ENCODE measurements around the gene CDCA5.
A peak's percentile ranks its signal among the peaks of the same experiment; 100 is the strongest.

CDCA5 gene

GRCh38 chr11:65083134-65083833 lies 556 bp downstream of the CDCA5 start:
- in situ Hi-C loops (cut with HindIII; ENCODE audit: low pct_ligation_motif_present, low sequenced_read_pairs): no loop called here
- no peaks in the 10 kb centered on the region for H3K27me3 ChIP-seq (replicated peaks)
- peak overlapping the region; percentile 98 for H3K27ac ChIP-seq
- peaks cover 9% of the 10 kb centered on the region for H3K36me3 ChIP-seq (replicated peaks)
- TF ChIP-seq, protein P1, sequence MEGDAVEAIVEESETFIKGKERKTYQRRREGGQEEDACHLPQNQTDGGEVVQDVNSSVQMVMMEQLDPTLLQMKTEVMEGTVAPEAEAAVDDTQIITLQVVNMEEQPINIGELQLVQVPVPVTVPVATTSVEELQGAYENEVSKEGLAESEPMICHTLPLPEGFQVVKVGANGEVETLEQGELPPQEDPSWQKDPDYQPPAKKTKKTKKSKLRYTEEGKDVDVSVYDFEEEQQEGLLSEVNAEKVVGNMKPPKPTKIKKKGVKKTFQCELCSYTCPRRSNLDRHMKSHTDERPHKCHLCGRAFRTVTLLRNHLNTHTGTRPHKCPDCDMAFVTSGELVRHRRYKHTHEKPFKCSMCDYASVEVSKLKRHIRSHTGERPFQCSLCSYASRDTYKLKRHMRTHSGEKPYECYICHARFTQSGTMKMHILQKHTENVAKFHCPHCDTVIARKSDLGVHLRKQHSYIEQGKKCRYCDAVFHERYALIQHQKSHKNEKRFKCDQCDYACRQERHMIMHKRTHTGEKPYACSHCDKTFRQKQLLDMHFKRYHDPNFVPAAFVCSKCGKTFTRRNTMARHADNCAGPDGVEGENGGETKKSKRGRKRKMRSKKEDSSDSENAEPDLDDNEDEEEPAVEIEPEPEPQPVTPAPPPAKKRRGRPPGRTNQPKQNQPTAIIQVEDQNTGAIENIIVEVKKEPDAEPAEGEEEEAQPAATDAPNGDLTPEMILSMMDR (IDR thresholded peaks at IDR 0.05; ENCODE audit: low read depth, low read length, missing control alignments): no peak
- H3K4me3 ChIP-seq (ENCODE audit: low read depth, low read length): peak overlapping the region; percentile 87
- DNase-seq: no peak

- TF ChIP-seq, protein P1 (IDR thresholded peaks at IDR 0.05; ENCODE audit: low read depth, low read length, missing control alignments): no peak
- no peak for DNase-seq
- no peaks in the 10 kb centered on the region for H3K27me3 ChIP-seq (replicated peaks)
- no peak overlapping the region for H3K4me3 ChIP-seq (ENCODE audit: low read depth, low read length)
- no peaks in the 10 kb centered on the region for H3K36me3 ChIP-seq (replicated peaks)
- no peak overlapping the region for H3K27ac ChIP-seq
- in situ Hi-C loops (cut with HindIII; ENCODE audit: low pct_ligation_motif_present, low sequenced_read_pairs): no loop called here
Observed at GRCh38 chr11:65078786-65079342, 5.0 kb downstream of the CDCA5 start.

DNA sequence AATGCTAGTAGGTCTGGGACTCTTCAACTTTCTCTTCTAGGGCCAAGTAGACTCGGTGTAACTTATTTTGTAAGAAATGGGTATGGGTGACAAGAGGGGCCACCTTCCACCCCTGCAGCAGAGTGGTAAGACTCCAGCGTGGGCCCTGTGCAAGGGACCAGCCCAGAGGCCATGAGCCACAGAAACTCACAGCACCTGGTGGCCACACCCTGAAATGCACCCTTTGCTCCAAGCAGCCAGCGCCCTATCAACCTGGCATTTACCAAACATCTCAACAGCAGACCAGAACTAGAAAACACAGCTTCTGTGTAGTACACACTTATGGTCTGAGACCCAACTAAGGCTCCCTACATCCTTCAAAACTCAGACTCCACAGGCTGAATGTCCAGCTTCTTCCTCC lies 5.7 kb downstream of the CDCA5 start:
- Histone ChIP-seq H3K27me3 (replicated peaks) (no peaks in the 10 kb centered on the region), H3K27ac (no peak overlapping the region), H3K4me3 (ENCODE audit: low read depth, low read length) (no peak overlapping the region), H3K36me3 (replicated peaks) (no peaks in the 10 kb centered on the region)
- TF ChIP-seq, protein P1 (IDR thresholded peaks at IDR 0.05; ENCODE audit: low read depth, low read length, missing control alignments): peak; percentile 75
- DNase-seq: peak; percentile 32
- in situ Hi-C loops (cut with HindIII; ENCODE audit: low pct_ligation_motif_present, low sequenced_read_pairs): no loop called here

GRCh38 chr11:65077451-65077850 lies 6.4 kb downstream of the CDCA5 start:
- no peak overlapping the region for H3K4me3 ChIP-seq (ENCODE audit: low read depth, low read length)
- in situ Hi-C loops (cut with HindIII; ENCODE audit: low pct_ligation_motif_present, low sequenced_read_pairs): no loop called here
- H3K27me3 ChIP-seq (replicated peaks): no peaks in the 10 kb centered on the region
- DNase-seq: no peak
- no peaks in the 10 kb centered on the region for H3K36me3 ChIP-seq (replicated peaks)
- H3K27ac ChIP-seq: no peak overlapping the region
- TF ChIP-seq, protein P1 (IDR thresholded peaks at IDR 0.05; ENCODE audit: low read depth, low read length, missing control alignments): no peak

- H3K36me3 ChIP-seq (replicated peaks): no peaks in the 10 kb centered on the region
- H3K27me3 ChIP-seq (replicated peaks): no peaks in the 10 kb centered on the region
- no peak overlapping the region for H3K27ac ChIP-seq
- TF ChIP-seq, protein P1 (IDR thresholded peaks at IDR 0.05; ENCODE audit: low read depth, low read length, missing control alignments): no peak
- in situ Hi-C loops (cut with HindIII; ENCODE audit: low pct_ligation_motif_present, low sequenced_read_pairs): no loop called here
- no peak overlapping the region for H3K4me3 ChIP-seq (ENCODE audit: low read depth, low read length)
- DNase-seq: no peak
Observed at GRCh38 chr11:65072631-65072966, 11.2 kb downstream of the CDCA5 start.

Measured in brain microvascular endothelial cell (primary cell).